Mesothelial cell of epicardium (in vitro differentiated cells): ENCODE results near the gene NTM. TPM values are rescaled to one million over a fixed set of nuclear protein-coding genes. Genes with fewer than 3 reads are reported as not detected.

Source experiments
- DNase-seq, 2 experiments: peaks; one replicate each; pipeline ENCODE4 v3.0.0; 2021; ENCODE audit warnings: low spot score in 2 of 2; ENCODE audit not compliant: unreplicated experiment in 2 of 2
- H3K27ac Mint-ChIP-seq: 2 replicates; pipeline ENCODE4 v1.8.0; 2021; ENCODE audit warnings: mixed read lengths
- H3K27me3 Mint-ChIP-seq: 2 replicates; pipeline ENCODE4 v1.8.0; 2021; ENCODE audit warnings: low read depth, mixed read lengths
- H3K36me3 Mint-ChIP-seq: 2 replicates; pipeline ENCODE4 v1.8.0; 2021; ENCODE audit warnings: mixed read lengths
- H3K4me1 Mint-ChIP-seq: 2 replicates; pipeline ENCODE4 v1.8.0; 2021; ENCODE audit warnings: mixed read lengths
- H3K4me3 Mint-ChIP-seq: 2 replicates; pipeline ENCODE4 v1.8.0; 2021; ENCODE audit warnings: mild to moderate bottlenecking, moderate library complexity, mixed read lengths
- H3K9me3 Mint-ChIP-seq: 2 replicates; pipeline ENCODE4 v1.8.0; 2021; ENCODE audit warnings: mixed read lengths
- total RNA-seq: library from RNA; stranded (reverse); gene quantifications from 3 replicates; pipeline ENCODE4 v1.2.1, GENCODE V29; 2021
- TF ChIP-seq, protein P1 (sequence below): fragments of 200-600 bp; sonication (generic); IDR thresholded peaks from one replicate; pipeline ENCODE4 v1.5.0; 2021; ENCODE audit warnings: antibody characterized with exemption; ENCODE audit not compliant: unreplicated experiment

The NTM gene
- total RNA-seq, 1 donor from 2014 or later = 3.9 TPM

GRCh38 chr11:131656179-131656838 lies 285.9 kb downstream of the NTM start:
- H3K27ac Mint-ChIP-seq = no peak overlapping the region
- no peak for DNase-seq
- peaks cover 57% of the 10 kb centered on the region for H3K27me3 Mint-ChIP-seq
- no peak overlapping the region for H3K4me3 Mint-ChIP-seq
- H3K36me3 Mint-ChIP-seq = no peaks in the 10 kb centered on the region
- TF ChIP-seq, protein P1, sequence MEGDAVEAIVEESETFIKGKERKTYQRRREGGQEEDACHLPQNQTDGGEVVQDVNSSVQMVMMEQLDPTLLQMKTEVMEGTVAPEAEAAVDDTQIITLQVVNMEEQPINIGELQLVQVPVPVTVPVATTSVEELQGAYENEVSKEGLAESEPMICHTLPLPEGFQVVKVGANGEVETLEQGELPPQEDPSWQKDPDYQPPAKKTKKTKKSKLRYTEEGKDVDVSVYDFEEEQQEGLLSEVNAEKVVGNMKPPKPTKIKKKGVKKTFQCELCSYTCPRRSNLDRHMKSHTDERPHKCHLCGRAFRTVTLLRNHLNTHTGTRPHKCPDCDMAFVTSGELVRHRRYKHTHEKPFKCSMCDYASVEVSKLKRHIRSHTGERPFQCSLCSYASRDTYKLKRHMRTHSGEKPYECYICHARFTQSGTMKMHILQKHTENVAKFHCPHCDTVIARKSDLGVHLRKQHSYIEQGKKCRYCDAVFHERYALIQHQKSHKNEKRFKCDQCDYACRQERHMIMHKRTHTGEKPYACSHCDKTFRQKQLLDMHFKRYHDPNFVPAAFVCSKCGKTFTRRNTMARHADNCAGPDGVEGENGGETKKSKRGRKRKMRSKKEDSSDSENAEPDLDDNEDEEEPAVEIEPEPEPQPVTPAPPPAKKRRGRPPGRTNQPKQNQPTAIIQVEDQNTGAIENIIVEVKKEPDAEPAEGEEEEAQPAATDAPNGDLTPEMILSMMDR = no peak
- H3K4me1 Mint-ChIP-seq = peaks cover 3% of the 10 kb centered on the region
- no peaks in the 10 kb centered on the region for H3K9me3 Mint-ChIP-seq

- peaks cover 6% of the 10 kb centered on the region for H3K4me1 Mint-ChIP-seq
- DNase-seq = no peak
- no peak overlapping the region for H3K27ac Mint-ChIP-seq
- peaks cover 56% of the 10 kb centered on the region for H3K27me3 Mint-ChIP-seq
- H3K9me3 Mint-ChIP-seq = no peaks in the 10 kb centered on the region
- no peaks in the 10 kb centered on the region for H3K36me3 Mint-ChIP-seq
- no peak overlapping the region for H3K4me3 Mint-ChIP-seq
- TF ChIP-seq, protein P1 = no peak
Observed at GRCh38 chr11:131656839-131657211, 286.4 kb downstream of the NTM start.

DNA sequence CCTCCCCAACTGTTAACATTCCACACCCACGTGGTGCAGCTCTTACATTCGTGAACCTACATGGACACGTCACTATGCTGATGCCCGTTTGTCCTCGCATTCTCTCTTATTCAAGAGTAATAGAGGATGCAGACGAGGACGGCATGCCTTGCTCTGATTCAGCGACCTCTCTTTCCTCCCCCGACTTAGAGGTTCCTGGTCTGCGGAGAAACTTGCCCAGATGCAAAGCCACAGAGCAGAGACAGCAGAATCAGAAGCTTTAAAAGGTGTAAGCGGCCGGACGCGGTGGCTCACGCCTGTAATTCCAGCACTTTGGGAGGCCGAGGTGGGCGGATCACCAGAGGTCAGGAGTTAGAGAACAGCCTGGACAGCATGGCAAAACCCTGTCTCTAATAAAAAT lies 288.0 kb downstream of the NTM start:
- Mint-ChIP-seq H3K27me3 (peaks cover 50% of the 10 kb centered on the region), H3K4me1 (peaks cover 7% of the 10 kb centered on the region), H3K9me3 (no peaks in the 10 kb centered on the region), H3K4me3 (no peak overlapping the region), H3K27ac (no peak overlapping the region), H3K36me3 (no peaks in the 10 kb centered on the region)
- TF ChIP-seq, protein P1 = no peak
- no peak for DNase-seq

DNA sequence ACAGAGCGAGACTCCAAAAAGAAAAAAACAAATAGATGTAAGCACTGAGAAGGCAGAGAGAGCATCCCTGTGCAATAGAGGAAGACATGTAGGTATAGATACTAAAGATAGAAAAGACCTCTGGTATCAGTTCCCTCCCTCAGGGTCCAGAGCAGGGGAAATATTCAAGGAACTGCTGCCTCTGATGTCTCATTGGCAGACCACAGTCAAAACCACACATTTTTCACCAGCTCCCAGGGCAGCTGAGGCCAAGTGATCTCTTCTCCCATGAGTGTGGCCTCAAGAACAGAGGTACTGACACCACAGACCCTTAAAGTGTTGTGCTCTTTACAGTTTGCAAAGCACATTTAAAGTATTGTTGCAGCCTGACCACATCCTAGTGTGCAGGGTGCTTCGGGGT lies 288.5 kb downstream of the NTM start:
- DNase-seq = no peak
- Mint-ChIP-seq H3K9me3 (no peaks in the 10 kb centered on the region), H3K4me1 (peaks cover 7% of the 10 kb centered on the region), H3K4me3 (no peak overlapping the region), H3K27me3 (peaks cover 49% of the 10 kb centered on the region), H3K27ac (no peak overlapping the region), H3K36me3 (no peaks in the 10 kb centered on the region)
- TF ChIP-seq, protein P1 = no peak

DNA sequence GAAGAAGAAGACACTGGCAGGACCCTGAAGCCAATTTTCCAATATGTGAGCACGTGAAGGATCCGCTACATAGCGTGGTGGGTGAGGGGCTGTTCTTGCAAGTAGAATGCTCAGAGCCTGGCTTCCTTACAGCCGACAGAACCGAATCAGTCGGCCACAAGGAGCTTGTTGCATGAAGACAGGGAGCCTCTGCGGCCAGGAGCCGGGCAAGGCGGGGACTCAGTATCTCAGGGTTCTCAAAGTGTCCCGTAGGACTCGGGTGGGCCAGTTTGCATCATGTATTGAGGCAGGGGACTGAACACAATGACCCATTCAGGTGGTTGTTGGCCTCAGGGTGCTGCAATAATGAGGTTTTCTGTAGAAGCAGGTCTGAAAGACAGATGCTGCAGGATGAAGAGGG lies 289.5 kb downstream of the NTM start:
- TF ChIP-seq, protein P1 = no peak
- Mint-ChIP-seq H3K27me3 (peaks cover 43% of the 10 kb centered on the region), H3K36me3 (no peaks in the 10 kb centered on the region), H3K27ac (no peak overlapping the region), H3K9me3 (no peaks in the 10 kb centered on the region), H3K4me1 (peaks cover 7% of the 10 kb centered on the region), H3K4me3 (no peak overlapping the region)
- no peak for DNase-seq

DNA sequence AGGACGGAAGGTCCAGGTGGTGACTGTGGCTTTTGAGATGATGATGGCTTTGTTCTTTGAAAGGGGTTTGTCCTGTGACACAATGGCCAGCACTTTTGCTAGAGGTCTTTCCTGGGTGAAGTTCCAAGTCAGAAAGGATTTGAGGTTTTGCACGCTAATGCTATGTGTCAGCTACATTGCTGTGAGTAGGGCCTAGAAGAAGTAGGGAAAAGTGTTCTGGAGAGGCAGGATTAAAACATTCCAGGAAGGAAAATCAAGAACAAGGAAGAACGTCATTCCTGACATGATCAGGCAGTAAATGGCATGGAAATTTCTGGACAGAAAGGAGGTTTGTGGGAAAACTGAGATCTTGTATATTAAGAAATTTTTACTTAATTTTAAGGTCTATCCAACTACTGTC lies 290.7 kb downstream of the NTM start:
- no peak for DNase-seq
- TF ChIP-seq, protein P1 = no peak
- Mint-ChIP-seq H3K27ac (no peak overlapping the region), H3K27me3 (peaks cover 37% of the 10 kb centered on the region), H3K36me3 (no peaks in the 10 kb centered on the region), H3K4me3 (no peak overlapping the region), H3K4me1 (peaks cover 7% of the 10 kb centered on the region), H3K9me3 (no peaks in the 10 kb centered on the region)
